Natural killer cell (primary cell): ENCODE measurements around the gene GPR18. TPM values are rescaled to one million over a fixed set of nuclear protein-coding genes. Genes with fewer than 3 reads are reported as not detected.

Source experiments
- ATAC-seq, 3 donors: fragments of 150-1000 bp in 2 of 3; fragments of 200-7000 bp in 1 of 3; cut with Tn5 transposase; 1 replicate in 1 of 3; 2 replicates in 2 of 3; pipeline ENCODE4 v1.10.0; 2021; ENCODE audit warnings: mild to moderate bottlenecking in 2 of 3, moderate library complexity in 2 of 3
- DNase-seq, 2 donors: peaks; one replicate each; pipeline versions ENCODE4 v3.0.0 to v3.0.0-alpha.2; 2013 to 2021; ENCODE audit warnings: mixed read lengths in 1 of 2
- H3K27ac ChIP-seq: one replicate; pipeline ENCODE4 v1.5.1; 2013; ENCODE audit warnings: mild to moderate bottlenecking, low read length
- H3K27me3 ChIP-seq: one replicate; pipeline ENCODE4 v1.6.1; 2013; ENCODE audit warnings: low read length; ENCODE audit not compliant: control insufficient read depth, insufficient read depth
- H3K36me3 ChIP-seq: one replicate; pipeline ENCODE4 v1.6.1; 2013; ENCODE audit warnings: low read length; ENCODE audit not compliant: control insufficient read depth, insufficient read depth
- H3K4me1 ChIP-seq: one replicate; pipeline ENCODE4 v1.6.1; 2013; ENCODE audit warnings: low read length; ENCODE audit not compliant: control insufficient read depth, insufficient read depth
- H3K4me3 ChIP-seq: one replicate; pipeline ENCODE4 v1.5.1; 2013; ENCODE audit warnings: low read length
- H3K9me3 ChIP-seq: one replicate; pipeline ENCODE4 v1.6.1; 2013; ENCODE audit warnings: low read length; ENCODE audit not compliant: control insufficient read depth, insufficient read depth
- H3K27ac Mint-ChIP-seq, 2 donors: one replicate each; pipeline ENCODE4 v1.8.0; 2022; ENCODE audit warnings: mild to moderate bottlenecking in 2 of 2, mixed read lengths in 2 of 2, moderate library complexity in 1 of 2
- H3K27me3 Mint-ChIP-seq, 2 donors: one replicate each; pipeline ENCODE4 v1.8.0; 2022; ENCODE audit warnings: low read depth in 2 of 2, mixed read lengths in 2 of 2
- H3K36me3 Mint-ChIP-seq: one replicate; pipeline ENCODE4 v1.8.0; 2022; ENCODE audit warnings: mixed read lengths
- H3K4me1 Mint-ChIP-seq, 2 donors: one replicate each; pipeline ENCODE4 v1.8.0; 2022; ENCODE audit warnings: mixed read lengths in 2 of 2
- H3K4me3 Mint-ChIP-seq: one replicate; pipeline ENCODE4 v1.8.0; 2022; ENCODE audit warnings: mild to moderate bottlenecking, moderate library complexity, mixed read lengths
- H3K9me3 Mint-ChIP-seq, 2 donors: one replicate each; pipeline ENCODE4 v1.8.0; 2022; ENCODE audit warnings: mixed read lengths in 2 of 2
- WGBS: methylation state at CpG from one replicate; pipeline ENCODE4 v1.1.7; 2013; ENCODE audit warnings: missing lambda C conversion rate; ENCODE audit not compliant: insufficient coverage; 5-methylcytosine and 5-hydroxymethylcytosine counted together
- intact Hi-C: fragments of 100-400 bp; cut with micrococcal nuclease; formaldehyde crosslinking; loops from one replicate; pipeline ENCODE4 v1.14.2; 2022
- total RNA-seq, 4 donors: library from RNA; stranded (reverse); fragments of 120-200 nt in 1 of 4; gene quantifications; one replicate each; pipeline versions ENCODE4 v1.2.3 to v1.2.4, GENCODE V29; 2013 to 2022
- TF ChIP-seq, protein P1 (sequence below): fragments of 200-600 bp; IDR thresholded peaks from one replicate; pipeline ENCODE4 v1.8.0; 2022; ENCODE audit warnings: antibody characterized with exemption

The GPR18 gene
- total RNA-seq, 3 donors from 2014 or later (not counting 1 experiment from before 2014, with no cell fraction given), result 11.4 to 41.7 (median 25.5) TPM

DNA sequence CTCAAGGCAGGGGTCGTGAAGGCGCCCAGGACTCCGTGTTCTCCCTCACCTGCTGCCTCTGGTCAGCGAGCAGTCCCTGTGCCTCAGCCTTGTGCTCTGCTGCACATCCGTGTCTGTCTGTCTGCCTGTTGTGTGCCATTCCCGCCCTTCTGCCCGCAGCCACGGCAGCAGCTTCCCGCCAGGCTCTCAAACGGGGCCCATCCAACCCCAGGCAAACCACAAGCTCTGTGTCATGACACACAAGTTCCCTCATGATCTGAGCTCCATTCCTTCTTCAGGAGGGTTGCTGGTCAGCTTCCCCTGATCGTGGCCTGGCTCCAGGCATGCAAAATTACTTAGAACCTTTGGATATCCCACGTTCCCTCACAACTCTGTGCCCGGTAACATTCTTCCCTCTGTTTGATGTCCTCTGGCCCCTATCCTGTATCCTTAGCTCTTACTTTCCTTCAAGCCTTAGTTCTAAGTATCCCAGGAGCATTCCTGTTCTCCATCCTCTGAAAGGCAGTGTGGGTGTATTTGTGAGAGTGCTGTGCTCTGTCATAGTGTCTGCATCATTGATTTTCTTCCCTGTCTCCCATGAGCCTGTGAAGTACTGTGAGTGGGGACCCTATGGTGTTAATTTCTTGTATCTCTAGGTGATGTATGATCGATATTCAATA lies 45.8 kb upstream of the GPR18 start:
- no peaks in the 10 kb centered on the region for H3K27me3 Mint-ChIP-seq
- H3K4me3 Mint-ChIP-seq, result peak overlapping the region; percentile 74
- Histone ChIP-seq H3K4me1 (peaks cover 40% of the 10 kb centered on the region), H3K9me3 (no peaks in the 10 kb centered on the region), H3K27me3 (no peaks in the 10 kb centered on the region), H3K36me3 (peaks cover 15% of the 10 kb centered on the region), H3K27ac (peak overlapping the region; percentile 33), H3K4me3 (peak overlapping the region; percentile 40)
- ATAC-seq (no peak), DNase-seq (peak in 1 of 2 donors; percentile 64)
- peaks cover 64 to 70% of the 10 kb centered on the region in 2 donors for H3K4me1 Mint-ChIP-seq
- peak overlapping the region; percentile 17 to 61 for H3K27ac Mint-ChIP-seq
- H3K9me3 Mint-ChIP-seq, result no peaks in the 10 kb centered on the region
- intact Hi-C loops, result loop anchor here (5.0 kb wide), 1 partner anchor 33 kb away; no protein-coding TSS in a partner anchor
- 43% methylated on average over 13 of the region's 14 CpGs for WGBS
- TF ChIP-seq, protein P1, sequence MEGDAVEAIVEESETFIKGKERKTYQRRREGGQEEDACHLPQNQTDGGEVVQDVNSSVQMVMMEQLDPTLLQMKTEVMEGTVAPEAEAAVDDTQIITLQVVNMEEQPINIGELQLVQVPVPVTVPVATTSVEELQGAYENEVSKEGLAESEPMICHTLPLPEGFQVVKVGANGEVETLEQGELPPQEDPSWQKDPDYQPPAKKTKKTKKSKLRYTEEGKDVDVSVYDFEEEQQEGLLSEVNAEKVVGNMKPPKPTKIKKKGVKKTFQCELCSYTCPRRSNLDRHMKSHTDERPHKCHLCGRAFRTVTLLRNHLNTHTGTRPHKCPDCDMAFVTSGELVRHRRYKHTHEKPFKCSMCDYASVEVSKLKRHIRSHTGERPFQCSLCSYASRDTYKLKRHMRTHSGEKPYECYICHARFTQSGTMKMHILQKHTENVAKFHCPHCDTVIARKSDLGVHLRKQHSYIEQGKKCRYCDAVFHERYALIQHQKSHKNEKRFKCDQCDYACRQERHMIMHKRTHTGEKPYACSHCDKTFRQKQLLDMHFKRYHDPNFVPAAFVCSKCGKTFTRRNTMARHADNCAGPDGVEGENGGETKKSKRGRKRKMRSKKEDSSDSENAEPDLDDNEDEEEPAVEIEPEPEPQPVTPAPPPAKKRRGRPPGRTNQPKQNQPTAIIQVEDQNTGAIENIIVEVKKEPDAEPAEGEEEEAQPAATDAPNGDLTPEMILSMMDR, result no peak
- peaks cover 8% of the 10 kb centered on the region for H3K36me3 Mint-ChIP-seq

DNA sequence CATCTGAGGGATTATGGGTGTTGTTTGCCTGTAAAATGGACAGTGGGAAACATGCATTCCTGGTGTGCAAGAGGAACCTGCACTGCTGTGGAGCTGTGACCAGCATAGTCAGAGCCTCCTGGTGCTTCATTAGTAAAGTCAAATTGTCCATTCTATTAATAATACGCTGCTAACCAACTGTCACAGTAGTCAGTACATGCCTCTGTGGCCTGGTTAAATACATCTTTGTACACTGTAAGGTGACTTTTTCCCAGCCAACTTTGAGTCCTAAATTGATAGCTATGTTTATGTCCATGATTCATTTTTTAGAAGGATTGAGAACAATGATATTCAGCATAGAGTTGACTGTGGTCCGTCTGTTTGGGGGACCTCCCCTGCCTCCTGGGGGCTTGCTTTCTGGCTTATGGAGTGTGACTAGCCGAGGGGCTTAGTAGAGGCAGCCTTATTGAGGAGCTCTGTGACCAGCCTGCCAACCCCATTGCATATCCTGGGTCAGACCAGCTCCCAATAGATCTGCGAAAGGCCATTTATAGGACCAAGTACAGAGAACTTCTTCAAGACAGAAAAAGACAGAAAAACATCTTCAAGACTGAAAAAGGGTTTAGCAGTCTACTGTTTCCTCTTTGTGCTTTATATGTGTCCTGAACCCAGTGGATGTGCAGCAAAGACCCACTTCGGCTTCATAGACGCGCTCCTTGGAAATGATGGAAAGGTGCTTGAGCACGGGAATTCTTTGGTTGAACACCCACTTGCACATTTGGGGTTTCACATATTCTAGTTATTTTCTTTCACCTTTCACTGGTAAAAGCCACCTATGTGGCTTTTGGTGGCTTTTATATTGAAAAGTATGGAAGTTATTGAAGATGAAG lies 44.7 kb upstream of the GPR18 start:
- Mint-ChIP-seq H3K9me3 (no peaks in the 10 kb centered on the region), H3K27me3 (no peaks in the 10 kb centered on the region), H3K36me3 (no peaks in the 10 kb centered on the region), H3K4me1 (peaks cover 64 to 73% of the 10 kb centered on the region in 2 donors), H3K27ac (peak overlapping the region in 1 of 2 donors; percentile 40), H3K4me3 (no peak overlapping the region)
- Histone ChIP-seq H3K4me3 (peak overlapping the region; percentile 40), H3K9me3 (no peaks in the 10 kb centered on the region), H3K36me3 (peaks cover 15% of the 10 kb centered on the region), H3K4me1 (peaks cover 36% of the 10 kb centered on the region), H3K27ac (peak overlapping the region; percentile 33), H3K27me3 (no peaks in the 10 kb centered on the region)
- ATAC-seq (no peak), DNase-seq (no peak)
- WGBS, result 78% methylated on average over 8 of the region's 8 CpGs
- intact Hi-C loops, result loop anchor here (5.0 kb wide), 1 partner anchor 34 kb away; no protein-coding TSS in a partner anchor
- TF ChIP-seq, protein P1, result no peak

DNA sequence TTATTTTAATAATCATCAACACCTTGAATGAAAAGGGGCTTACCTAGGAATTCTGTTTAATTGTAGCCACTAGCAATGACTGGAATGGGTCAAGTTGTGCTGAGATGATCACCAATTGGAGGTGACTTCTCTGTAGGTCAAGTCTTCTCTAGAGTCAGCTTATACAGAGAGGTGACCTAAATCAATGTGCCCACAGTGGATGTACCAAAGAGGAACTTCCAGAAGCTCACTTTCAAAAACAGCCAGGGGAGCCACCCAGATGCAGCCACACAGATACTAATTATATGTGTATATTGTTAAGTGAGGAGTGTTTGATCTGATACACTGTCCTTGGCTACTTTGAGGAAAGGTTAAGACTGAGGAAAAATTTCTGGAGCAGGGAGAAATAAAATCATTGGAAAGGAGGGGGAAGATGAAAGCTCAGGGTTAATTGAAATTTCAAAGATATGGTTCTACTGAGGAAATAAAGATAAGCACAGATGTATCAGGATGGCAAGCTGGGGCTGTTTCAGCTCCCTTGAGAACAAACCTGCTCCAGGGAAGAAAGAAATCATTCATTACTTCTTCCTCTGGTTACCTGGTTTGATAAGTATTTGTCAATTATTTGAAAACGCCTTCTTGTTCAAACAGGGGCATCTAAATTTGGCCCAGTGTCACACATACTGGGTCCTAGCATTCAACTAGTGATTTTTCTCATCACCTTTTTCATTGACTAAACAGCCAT lies 43.9 kb upstream of the GPR18 start:
- TF ChIP-seq, protein P1, result no peak
- Mint-ChIP-seq H3K9me3 (no peaks in the 10 kb centered on the region), H3K27ac (peak overlapping the region; percentile 19 to 35), H3K4me1 (peaks cover 64 to 73% of the 10 kb centered on the region in 2 donors), H3K4me3 (peak overlapping the region; percentile 38), H3K27me3 (no peaks in the 10 kb centered on the region), H3K36me3 (no peaks in the 10 kb centered on the region)
- H3K4me3 ChIP-seq, result peak overlapping the region; percentile 13
- ATAC-seq (peak; percentile 28 to 54 (median 33)), DNase-seq (no peak)
- no peaks in the 10 kb centered on the region for H3K9me3 ChIP-seq
- H3K4me1 ChIP-seq, result peaks cover 33% of the 10 kb centered on the region
- peak overlapping the region; percentile 33 for H3K27ac ChIP-seq
- intact Hi-C loops, result loop anchor here (5.0 kb wide), 1 partner anchor 35 kb away; no protein-coding TSS in a partner anchor
- H3K27me3 ChIP-seq, result no peaks in the 10 kb centered on the region
- WGBS, result 88% methylated on average over 1 of the region's 1 CpG
- peaks cover 15% of the 10 kb centered on the region for H3K36me3 ChIP-seq
